Stimulated activated CD4-positive, alpha-beta T cell treated with anti-CD3 and anti-CD28 coated beads, Interleukin-15, amount 100 ng/mL, for 24 hours (primary cell): ENCODE results near the gene KCNRG.
A peak's percentile ranks its signal among the peaks of the same experiment; 100 is the strongest.
"Not testable (repeated sequence)": the region's sequence is repeated elsewhere in the genome, so short reads cannot be mapped to it uniquely, and the experiment has no call there.

Experiments
- DNase-seq: peaks from one replicate; pipeline ENCODE4 v3.0.0-alpha.2; 2020

The KCNRG gene, protein sequence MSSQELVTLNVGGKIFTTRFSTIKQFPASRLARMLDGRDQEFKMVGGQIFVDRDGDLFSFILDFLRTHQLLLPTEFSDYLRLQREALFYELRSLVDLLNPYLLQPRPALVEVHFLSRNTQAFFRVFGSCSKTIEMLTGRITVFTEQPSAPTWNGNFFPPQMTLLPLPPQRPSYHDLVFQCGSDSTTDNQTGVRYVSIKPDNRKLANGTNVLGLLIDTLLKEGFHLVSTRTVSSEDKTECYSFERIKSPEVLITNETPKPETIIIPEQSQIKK

DNA sequence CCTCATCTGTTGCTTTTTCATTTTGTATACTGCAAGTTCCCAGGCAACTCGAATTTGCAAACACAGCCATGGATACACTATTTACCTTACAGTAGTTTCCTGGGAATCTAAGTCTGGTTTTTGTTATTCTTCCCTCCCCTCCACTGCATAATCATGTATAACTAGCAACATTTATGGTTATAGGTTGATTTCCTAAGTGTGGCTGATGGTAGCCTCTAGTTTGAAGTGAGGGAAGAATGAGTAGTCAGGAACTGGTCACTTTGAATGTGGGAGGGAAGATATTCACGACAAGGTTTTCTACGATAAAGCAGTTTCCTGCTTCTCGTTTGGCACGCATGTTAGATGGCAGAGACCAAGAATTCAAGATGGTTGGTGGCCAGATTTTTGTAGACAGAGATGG lies at the start of gene KCNRG:
Gene KCNRG, plus strand, starts transcription at position 187 of the 400 bp plus-strand sequence. Its CDS starts 50 bp downstream, at position 237.
- DNase-seq = no peak

DNA sequence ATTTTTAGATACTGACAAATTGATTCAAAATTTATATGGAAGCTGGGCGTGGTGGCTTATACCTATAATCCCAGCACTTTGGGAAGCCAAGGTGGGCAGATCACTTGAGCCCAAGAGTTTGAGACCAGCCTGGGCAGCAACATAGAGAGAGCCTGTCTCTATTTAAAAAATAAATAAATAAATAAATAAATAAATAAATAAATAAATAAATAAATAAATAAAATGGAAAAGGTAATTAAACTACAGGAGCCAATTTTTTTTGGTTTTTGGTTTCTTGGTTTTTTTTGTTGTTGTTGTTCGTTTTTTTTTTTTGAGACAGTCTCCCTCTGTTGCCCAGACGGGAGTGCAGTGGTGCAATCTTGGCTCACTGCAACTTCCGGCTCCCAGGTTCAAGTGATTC lies 47.8 kb upstream of the KCNRG start:
- no peak for DNase-seq

DNA sequence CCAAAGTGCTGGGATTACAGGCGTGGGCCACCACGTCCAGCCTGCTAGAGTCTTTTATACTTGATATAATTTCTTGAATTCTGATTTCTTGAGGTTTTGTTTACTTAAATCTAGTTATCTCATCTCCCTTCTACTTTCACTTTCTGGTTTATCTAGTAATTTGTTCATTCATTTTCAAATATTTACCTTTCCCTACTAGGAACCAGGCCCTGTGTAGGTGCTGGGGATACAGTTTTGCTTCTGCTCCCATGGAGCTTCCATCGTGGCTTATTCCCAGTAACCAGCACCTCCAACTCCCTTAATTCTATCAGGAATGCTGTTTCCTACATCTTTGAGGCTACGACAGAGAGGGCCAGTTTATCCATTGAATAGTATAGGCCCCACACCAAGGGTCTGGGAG lies 42.5 kb upstream of the KCNRG start:
- DNase-seq = no peak

DNA sequence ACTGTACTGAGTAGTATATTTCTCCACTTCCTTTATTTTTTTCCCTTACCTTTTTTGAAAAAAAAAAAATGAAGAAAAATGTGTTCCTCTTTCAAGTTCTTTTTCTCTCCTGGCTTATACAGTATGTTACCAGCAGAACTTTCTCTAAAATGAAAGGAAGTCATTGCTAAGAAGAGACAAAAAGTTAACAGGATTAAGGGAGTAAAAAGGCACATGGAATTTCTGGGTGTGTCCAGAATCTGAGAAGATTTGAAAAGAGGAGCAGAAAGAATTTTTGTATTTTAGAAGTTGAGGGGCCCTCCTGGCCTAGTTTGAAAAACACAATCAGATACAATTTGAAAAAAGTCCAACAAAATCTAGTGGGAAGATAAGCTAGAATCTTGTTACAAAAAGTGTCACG lies 39.4 kb upstream of the KCNRG start:
- no peak for DNase-seq

DNA sequence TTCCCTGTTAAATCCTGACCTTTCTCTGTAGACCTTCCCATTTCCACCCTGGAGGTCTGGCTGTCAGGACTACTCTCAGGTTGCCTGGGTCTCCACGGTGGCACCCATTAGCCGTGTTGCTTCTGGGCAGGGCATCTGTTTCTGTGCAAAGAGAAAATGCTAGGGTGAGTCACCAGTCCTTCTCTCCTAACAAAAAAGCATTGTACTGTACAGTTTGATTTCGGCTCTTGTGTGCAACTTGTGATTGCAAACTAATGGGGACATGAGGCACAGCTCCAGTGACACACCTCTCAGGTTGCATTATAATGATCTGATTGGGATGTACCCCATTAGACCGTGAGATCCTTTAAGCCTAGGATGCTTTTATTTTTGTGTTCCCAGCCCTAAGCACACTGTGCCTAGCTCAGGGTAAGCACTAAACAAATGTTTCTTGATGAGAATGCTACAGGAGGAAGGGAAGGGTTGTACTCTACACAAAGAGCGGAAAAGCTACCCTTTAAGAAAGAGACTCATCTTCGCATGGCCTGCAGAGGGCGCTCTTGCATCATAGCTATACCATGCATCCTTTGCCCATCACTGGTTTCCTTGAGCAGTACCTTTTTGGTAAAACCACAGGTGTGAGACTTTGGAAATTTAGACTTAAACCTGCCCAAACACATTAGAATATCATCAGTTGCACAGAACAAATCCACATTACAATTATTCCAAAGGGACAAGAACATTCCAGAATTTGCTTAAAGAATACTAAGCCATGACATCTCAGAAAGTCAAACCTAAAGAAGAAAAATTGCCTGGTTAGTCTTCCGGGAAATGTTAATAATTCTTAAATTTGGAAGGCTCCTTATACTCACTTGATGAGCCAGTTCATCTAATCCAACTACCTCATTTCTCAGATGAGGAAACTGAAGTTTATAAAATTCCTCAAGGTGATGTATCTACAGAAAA lies 38.7 kb upstream of the KCNRG start:
- DNase-seq = peak; percentile 79

DNA sequence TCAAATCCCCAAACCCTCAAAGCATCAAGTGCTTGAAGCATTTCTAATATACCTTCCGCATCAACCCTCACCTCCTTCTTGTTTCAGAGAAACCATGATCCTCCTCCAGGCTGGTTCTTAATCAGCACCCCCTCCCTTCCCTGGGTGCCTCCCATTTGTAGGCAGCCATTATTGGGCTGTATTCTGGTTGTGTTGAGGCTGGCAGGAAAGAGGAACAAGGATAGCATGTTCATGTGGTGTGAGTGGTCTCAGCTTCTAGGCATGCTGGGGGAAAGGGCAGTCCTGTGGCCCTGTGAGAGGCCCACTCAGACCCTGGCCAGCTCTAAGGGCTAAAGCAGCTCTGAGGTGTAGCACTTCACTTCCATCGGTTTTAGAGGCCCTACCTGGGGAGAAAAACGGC lies 37.3 kb upstream of the KCNRG start:
- no peak for DNase-seq

DNA sequence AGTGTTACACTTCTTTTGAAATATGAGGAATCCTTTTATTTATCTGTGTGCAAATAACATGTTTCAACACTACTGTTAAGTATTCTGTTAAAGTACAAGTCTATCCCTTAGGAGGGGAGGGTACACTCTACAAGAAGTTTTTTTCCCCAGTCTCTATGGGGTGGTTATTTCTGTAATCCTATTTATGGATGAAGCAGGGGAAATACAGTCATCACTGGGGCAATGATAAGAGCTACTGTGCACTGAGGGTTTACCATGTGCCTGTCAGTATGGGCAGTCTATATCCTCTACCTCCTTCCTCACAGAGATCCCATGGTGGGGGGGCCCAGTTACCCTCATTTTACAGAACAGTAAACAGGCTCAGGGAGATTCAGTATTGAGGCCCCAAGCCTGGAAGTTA lies 35.0 kb upstream of the KCNRG start:
- DNase-seq = no peak

DNA sequence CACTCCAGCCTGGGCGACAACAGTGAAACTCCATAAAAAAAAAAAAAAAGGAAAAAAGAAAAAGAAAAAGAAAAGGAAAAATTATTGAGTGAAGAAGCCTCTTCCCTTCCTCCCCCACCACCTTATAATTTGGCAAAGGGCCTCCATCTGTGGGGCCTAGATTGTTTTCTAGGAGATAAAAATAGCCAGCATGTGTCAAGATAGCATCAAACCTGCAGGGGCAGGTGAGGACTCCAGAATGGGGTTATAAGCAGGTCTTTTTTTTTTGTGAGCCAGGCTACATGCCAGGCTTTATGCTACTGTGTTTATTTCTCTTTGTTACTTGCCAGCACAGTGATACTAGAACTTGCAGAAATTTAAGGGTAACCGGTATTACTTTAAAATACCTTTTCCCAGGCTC lies 30.1 kb upstream of the KCNRG start:
- DNase-seq = no peak

DNA sequence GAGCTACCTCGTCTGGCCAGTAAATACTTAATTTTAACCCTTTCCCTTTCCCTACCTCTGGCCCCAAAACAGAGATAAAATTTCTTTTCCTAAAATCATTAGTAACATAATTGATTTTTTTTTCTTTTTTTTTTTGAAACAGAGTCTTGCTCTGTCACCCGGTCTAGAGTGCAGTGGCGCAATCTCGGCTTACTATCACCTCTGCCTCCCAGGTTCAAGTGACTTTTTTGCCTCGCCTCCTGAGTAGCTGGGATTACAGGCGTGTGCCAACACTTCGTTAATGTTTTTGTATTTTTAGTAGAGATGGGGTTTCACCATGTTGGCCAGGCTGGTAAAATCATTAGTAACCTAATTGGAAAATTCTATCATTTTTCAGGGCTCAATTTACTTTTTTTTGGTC lies 28.8 kb upstream of the KCNRG start:
- no peak for DNase-seq

DNA sequence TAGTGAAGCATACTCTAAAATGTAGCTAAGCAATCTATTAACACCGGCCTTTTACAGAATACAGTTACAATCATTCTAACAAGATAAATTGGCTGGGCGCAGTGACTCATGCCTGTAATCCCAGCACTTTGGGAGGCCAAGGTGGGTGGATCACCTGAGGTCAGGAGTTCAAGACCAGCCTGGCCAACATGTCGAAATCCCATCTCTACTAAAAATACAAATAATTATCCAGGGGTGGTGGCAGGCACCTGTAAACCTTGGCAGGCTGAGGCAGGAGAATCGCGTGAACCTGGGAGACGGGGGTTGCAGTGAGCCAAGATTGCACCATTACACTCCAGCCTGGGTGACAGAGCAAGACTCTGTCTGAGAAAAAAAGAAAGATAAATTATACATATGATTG lies 24.6 kb upstream of the KCNRG start:
- DNase-seq = not testable (repeated sequence)

DNA sequence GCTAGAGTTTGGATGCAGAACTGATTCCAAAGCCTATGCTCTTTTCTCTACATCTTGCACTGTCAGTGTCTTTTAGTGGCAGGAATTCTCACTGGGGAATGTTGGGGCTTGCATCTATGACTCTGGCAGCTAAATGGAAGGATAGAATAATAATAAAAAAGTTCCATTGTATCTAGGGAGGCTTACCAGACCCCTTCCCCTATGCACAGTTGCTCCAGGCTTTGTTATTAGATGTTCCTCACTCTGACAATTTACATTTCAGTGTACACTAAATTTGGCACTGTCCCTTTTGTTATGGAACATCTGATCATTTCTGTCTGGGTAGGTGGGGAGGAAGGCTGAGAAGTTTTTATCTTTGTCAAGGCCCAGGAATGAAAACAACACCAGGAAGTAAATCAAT lies 22.1 kb upstream of the KCNRG start:
- no peak for DNase-seq

DNA sequence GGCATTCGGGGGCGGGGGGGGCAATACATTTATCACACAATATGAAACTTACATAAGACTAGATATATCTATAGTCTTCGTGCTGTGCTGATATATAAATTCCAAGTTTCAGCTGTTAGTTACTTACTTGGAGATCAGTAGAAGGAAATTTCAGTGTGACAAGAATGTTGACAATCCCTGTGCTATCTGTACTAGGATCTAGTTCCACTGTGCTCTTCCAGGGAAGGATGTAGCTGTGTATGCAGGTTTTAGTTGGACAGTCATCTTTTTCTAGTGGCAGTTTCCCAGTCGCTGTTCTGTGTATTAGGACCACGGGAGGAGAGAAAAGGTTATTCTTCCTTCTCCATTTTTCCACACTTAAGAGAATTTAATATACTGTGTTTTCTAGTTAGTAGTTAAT lies 21.6 kb upstream of the KCNRG start:
- no peak for DNase-seq

DNA sequence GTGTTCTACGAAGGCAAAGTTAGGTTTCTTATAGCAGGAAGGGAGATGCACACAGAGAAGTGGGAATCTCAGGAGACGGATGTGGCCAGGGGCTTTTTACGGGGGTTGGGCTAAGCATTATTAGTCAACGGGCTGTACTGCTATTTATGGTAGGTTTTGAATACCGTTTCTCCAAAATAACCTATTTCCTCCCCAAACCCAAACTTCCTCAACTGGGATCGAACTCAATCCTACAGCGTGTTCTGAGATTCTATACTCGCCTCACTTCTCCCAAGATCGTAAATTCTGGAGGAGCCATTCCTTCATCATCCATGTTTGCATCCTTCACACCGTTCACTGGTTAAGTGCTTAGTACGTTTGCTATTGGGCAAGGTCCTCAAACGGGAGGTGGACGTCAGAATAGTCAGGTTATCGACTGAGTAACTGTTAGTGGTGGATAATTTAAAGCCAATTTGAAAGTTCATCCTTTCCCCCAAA lies 19.6 kb upstream of the KCNRG start:
- DNase-seq = no peak

DNA sequence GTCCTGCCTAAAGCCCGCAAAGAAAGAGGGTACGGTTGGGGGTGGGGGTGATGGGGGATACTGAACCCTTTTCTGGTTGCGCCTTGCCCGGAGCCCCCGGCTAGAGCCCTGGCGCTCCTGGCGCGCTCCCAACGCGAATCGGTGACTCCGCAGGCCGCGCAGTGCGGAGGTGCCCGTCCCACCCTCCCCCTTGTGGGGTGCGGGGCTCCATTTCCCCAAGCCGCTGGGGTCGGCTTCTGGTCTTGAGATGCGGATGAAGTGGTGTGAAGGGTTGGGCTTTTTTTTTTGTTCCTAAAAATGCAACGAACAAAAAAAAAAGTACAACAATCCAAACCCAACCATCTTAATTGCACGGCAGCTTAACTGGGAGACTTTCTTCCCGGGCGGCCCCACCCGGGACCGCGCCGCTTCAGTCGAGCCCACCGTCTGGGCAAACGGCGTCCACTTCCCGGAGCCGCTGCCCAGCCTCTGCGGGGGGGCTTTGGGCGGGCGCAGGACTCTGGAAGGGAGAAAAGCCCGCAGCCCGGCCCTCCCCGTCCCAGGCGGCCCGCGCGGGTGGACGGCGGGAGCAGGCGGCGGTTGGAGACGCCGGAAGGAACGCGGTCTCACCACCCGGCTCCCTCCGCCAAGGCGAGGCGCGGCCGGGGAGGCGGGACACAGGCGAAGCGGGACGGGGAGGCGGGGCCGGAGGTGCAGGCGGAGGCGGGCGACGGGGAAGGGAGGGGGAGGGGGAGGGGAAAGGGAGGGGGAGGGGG lies 18.9 kb upstream of the KCNRG start:
- DNase-seq = peak; percentile 94

DNA sequence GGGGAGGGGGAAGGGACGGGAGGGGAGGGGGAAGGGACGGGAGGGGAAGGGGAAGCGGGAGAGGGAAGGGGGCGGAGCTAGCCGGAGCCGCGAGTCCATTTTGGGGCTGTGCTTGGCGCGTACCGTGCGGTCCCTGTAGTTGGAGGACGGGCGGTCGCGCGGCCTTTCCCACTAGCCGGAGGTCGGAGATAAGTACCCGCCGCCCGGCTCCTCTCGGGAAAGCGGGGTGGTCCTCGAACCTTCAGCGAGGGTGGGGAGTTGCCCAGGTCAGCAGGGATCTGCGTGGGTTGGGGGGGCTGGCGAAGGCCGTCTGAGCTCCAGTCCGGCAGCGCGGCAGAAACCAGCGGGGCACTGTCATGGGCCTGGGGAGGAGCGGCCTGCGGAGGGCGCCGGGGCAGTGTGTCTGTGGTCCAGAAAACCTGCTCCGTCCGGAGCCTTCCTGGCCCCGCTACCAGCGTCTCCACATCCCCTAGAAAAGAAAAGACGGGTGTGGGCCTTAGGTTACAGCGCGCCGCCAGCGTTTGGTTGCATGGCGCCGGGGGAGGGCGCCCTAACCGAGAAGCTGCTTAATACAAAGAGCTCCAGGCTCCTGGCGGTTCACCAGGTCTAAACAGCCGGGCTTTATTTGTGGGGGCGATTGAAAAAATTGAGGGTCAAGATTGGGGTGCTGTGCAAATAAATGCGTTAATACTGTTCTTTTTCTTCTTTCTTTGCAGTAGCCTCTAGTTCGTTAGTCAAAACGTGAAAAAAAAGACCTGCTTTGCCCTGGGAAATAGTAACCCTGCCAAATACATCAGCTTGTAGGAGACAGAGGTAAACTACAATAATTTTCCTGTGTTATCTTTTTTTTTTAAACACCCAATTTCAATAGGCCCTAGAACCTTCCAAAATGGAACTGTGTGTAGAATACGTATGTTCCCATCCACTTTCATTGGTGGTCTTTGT lies 18.0 kb upstream of the KCNRG start, which contains the start of gene TRIM13:
Gene TRIM13, plus strand, starts transcription at position 92 of the 945 bp plus-strand sequence. CDS start 14,899 bp downstream, outside the sequence.
- DNase-seq = peak; percentile 84

DNA sequence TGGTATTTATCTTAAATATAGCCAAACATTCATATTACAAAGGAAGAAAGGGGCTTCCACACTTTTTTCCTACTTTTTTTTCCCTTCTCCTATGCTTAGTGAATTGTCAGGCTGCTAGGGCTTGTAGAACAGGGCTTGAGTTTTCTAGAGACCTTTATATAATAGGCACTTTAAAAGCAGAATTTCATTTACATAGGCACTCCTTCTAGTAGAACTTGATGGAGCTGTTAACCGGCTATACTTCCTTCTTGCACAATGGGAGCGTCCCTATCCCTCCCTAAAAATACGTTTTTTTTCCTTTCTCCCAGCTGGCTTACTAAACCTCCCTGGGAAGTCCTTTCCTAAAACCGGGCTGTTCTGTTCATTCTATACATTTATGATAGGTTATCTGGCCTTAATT lies 17.3 kb upstream of the KCNRG start:
- DNase-seq = no peak

DNA sequence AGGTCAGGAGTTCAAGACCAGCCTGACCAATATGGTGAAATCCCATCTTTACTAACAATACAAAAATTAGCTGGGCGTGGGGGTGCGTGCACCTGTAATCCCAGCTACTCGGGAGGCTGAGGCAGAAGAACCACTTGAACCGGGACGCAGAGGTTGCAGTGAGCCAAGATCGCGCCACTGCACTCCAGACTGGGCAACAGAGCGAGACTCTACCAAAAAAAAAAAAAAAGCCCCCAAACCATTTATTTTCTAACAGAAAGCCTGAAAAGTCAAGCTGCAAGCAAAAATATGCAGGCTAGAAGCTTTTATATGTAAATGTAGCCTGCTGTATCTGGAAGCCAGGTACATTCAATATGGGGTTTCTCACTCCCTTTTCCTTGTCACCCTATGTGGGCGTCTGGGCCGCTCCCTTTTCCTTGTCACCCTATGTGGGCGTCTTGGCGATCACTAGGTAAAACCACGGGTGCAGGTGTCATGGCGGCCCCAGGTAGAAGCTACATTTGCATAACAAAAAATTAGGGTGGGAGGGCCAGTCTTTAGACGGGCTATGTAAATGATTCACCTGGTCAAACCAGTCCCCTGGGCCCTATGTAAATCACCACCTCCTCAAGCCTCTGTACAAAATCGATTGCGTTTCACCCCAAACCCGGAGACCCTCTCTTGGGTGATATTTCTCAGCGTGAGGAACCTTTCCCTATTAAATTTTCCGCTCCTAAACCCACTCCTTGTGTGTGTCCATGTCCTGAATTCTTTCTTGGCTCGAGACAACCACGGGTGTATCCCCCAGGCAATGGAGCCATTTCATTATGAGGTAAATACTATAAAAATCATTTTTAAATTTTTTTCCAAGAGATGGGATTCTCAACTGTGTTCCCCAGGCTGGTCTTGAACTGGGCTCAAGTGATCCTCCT lies 16.3 kb upstream of the KCNRG start:
- DNase-seq = no peak

DNA sequence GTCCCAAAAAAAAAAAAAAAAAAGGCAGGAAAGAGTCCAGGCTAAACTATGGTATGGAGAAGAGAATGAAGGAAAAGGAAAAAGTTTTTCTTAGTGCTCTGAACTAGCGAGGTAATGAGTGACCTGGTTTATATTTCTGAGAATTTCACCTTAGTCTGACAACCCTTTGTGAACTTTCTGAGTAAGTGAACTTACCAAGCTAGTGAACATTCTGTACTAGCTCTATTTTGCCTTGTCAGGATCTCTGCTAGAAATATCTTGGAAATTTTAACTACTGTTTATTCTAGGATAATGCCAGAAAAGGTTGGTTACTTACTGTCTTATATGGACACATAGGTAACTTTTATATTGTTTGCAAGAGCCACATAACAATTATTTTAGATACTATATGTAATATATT lies 14.0 kb upstream of the KCNRG start:
- no peak for DNase-seq

DNA sequence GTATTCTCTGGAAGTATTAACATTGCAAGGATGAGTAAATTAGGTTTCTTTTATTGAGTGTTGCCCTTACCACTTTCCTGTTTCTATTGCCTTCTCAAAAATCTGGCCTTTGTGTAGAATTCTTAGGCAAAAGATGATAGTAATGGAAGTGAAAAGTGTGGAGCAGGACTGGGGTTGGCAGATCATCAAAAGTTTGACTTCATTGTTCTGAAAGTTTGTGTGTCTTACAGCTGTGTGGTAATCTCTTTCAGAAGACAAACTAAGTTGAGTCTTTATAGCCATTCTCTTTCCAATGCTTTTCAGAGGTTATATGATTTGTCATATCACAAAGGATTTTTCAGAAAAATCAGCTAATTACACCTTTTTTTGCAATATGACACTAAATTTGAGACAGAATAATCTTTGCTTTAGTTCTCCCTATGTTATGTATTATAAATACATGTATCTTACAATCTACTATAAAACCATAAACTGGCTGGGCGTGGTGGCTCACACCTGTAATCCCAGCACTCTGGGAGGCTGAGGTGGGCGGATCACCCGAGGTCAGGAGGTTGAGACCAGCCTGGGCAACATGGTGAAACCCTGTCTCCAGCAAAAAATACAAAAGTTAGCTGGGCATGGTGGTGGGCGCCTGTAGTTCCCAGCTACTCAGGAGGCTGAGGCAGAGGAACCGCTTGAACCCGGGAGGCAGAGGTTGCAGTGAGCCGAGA lies 8.7 kb upstream of the KCNRG start:
- DNase-seq = no peak

DNA sequence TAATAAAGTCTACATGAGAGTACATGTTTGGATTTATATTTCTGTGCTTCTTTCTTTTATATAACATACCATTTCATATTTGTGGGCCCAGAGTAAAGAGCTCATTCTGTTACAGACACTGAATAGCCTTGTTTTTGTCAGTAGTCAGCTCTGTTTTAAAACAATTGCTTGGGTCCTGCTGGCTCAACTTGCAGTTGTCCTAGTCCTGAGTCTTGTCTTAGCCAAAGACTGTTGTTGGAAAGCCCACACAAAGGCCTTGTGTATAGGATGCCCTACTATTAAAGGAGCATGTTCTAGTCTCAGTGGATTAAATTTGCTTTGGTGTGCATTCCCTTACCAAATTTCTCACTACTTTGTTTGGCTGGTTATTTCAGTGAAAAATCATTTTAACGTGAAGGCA lies 3.8 kb upstream of the KCNRG start:
- no peak for DNase-seq
